HEK293T (cell line): ENCODE measurements around the gene NPIPB6.

Source experiments
- BHLHE40 ChIP-seq: fragments of 450-650 bp; IDR thresholded peaks from 2 replicates; pipeline ENCODE4 v1.6.1; 2016; ENCODE audit warnings: mild to moderate bottlenecking, moderate library complexity, borderline replicate concordance
- FOXA1 ChIP-seq: fragments of 450-650 bp; IDR thresholded peaks from 2 replicates; pipeline ENCODE4 v1.6.1; 2016; ENCODE audit warnings: mild to moderate bottlenecking
- SP1 ChIP-seq: fragments of 450-650 bp; IDR thresholded peaks from 2 replicates; pipeline ENCODE4 v1.6.1; 2017

DNA sequence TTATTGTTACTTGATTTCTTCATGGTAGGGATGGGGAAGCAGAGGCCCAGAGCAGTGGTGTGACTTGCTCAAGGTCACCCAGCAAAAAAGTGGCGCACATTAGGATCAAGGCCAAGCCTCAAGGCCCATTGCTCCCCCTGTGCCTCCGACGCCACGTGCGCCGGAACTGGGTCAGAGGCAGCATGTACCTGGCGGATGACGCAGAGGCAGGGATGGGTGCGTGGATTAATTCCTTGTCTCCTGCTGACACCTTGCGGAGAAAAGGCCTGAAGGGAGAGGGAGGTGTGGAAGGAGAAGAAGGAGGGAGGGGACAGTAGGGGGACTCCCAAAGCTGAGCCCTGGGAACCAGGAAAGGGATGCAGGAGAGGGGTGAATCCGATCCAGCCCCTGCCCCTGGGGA, 52.5 kb downstream of the NPIPB6 start:
- TF ChIP-seq BHLHE40, result no peak
- no peak for TF ChIP-seq FOXA1
- TF ChIP-seq SP1, result no peak
